NT2/D1 (cell line): ENCODE data around the gene COL18A1.

ENCODE experiments used
- YY1 ChIP-seq: IDR thresholded peaks from 2 replicates; pipeline ENCODE4 v1.6.1; 2011; ENCODE audit not compliant: insufficient read length, insufficient read depth
- ZNF274 ChIP-seq: IDR thresholded peaks from 2 replicates; pipeline ENCODE4 v1.6.1; 2011; ENCODE audit warnings: mild to moderate bottlenecking, low read depth, low read length

GRCh38 chr21:45359451-45360217 lies 45.3 kb upstream of the COL18A1 start:
- TF ChIP-seq YY1 = no peak
- TF ChIP-seq ZNF274 = no peak
